HG02852 (cell line): ENCODE results near the gene KRTAP5-3.
A peak's percentile ranks its signal among the peaks of the same experiment; 100 is the strongest.
"Not testable (repeated sequence)": the region's sequence is repeated elsewhere in the genome, so short reads cannot be mapped to it uniquely, and the experiment has no call there.

Experiments
- ATAC-seq: cut with Tn5 transposase; IDR thresholded peaks from one replicate; pipeline ENCODE4 v1.9.1; 2021; ENCODE audit warnings: mild to moderate bottlenecking, moderate library complexity; ENCODE audit not compliant: unreplicated experiment

KRTAP5-3 gene

DNA sequence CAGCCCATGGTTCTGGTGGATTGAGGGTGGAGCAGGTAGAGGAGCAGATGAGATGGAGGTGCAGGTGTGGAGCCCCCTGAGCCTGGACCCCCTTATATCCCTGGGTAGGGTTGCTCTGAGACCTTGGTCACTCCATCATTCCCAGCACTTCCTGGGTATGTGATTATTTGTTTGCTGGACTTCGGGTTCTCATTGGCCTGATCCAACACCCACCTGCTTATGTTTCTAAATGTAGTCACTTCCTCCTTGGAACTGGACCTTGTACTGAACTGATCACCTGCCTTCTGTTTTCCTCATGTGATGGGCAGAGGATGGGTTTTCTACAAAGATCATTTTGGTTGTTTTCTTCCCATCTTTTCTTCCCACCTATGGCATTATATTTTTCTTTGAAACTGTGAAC lies 13.8 kb upstream of the KRTAP5-3 start, which contains the start of gene KRTAP5-4:
TSS of gene KRTAP5-4 (minus strand) at position 53 of the 400 bp plus-strand sequence. CDS start at position 8, 45 bp downstream.
- ATAC-seq = no peak

GRCh38 chr11:1619449-1619848 lies 11.2 kb upstream of the KRTAP5-3 start:
- ATAC-seq = no peak

DNA sequence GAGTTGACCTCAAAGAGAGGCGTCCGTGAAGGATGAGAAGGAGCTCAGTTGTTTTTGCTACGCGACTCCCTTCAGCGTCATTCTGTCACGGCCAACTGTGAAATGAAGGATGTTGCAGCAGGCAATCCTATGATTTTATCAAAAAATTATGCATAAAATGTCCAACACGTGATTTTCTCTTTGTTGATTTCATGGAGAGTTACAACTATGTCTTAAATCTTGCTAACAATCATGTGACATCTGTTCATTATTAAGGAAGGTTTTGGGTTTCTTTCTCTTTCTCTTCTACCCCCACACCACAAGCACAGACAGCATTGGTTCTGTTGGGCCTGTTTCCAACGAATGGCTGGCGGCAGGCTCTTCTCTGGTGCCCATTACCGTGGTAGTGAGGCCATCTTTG lies 10.0 kb upstream of the KRTAP5-3 start:
- ATAC-seq = no peak

- not testable (repeated sequence) for ATAC-seq
Measured at GRCh38 chr11:1607901-1608300, 362 bp downstream of the KRTAP5-3 start.

DNA sequence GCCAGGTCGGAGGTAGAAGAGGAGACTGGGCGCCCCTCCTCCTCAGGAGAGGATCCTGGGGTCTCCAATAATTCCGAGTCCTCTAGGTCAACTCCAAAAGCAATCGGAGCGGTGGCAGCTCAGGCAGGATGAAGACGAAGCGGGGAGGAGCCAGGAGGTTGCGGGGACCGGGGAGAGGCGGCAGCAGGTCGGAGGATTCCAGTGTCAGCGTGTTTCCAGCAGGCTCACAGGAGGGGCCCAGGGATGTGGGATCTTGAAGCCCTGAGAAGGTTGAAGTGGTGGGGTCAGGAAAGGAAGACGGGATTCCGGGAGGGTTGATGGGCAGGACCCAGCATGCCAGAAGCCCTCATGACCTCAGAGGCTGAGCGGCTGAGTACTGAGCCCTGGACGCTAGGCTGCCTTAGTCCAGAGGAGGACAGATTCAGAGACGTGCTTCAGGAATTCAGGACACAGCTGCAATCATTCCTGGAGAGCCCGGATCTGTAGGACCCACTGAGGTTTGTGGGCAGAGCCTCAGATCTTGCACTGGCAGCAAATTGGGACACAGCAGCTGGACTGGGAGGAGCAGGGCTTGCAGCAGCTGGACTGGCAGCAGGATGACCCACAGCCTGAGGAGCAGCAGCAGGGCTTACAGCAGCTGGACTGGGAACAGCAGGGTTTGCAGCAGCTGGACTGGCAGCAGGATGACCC lies 962 bp downstream of the KRTAP5-3 start:
- ATAC-seq = not testable (repeated sequence)

- peak; percentile 88 for ATAC-seq
Measured at GRCh38 chr11:1605923-1606322, 2.3 kb downstream of the KRTAP5-3 start.

DNA sequence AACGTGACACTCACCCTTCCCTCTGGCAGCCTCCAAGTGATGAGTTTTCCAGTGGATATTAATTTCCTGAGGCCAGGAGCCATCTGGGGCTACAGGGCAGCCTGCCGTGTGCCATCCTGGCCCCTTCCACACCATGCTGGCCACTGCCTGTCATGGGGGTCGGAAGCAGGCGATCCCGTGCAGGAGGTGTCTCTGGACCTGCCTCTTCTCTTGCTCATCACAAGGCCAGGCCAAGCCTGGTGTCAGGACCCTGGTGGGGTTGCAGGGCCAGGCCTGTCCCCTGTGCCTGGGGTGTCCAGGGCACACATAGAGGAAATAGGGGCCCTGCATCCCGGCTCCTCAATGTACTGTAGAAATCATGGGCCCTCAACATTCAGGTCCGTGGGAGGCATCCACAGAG lies 3.6 kb downstream of the KRTAP5-3 start:
- no peak for ATAC-seq

DNA sequence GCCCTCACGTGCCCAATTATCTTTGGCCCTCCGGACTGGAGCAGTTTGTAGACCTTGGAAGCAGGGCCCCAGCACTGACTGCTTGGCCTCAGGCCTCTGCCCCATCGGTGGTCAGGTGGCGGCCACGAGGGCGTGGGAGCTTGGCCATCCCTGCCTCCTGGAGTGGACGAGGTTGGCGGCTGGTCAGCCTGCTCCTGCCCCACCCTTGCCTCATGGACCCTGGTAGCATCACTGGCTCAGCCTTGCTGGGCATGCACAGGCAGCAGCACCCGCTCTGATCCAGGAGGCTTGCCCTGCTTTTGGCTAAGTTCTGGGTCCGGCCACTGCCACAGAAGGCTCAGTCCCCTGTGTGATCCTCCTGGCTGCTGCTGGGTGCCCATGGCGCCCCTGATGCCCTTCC lies 4.1 kb downstream of the KRTAP5-3 start:
- no peak for ATAC-seq

DNA sequence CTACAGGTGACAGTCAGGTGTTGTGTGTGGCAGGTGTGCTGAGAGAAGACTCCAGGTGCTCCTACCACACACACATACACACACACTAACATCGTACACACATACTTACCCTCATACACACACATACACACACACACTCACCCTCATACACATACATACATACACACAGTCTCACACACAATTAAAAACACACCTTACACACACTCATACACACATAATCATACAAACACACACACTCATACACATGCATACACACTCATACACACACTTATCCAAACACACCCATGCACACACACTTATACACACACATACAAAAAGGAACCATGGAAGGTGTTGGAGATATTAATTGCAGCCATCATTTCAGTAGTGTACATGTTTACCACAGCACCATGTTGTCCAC lies 4.6 kb downstream of the KRTAP5-3 start:
- ATAC-seq = no peak

DNA sequence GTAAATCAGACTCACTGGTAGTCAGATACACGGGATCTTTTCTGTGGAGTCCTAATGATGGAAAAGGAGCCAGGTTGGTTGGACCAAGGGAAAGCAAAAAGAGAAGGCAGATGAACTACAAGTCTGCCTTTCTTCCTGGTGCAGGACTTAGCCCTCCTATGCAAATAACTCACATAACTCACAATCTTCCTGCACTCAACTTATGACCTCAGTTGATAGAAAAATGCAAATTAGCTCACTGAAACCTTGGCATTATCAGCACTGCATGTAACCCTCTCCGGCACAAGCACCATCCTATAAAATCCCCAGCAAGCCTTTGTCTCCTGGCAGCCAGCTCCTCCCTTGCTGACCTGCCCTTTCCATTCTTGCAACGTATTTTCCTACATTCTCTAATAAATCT lies 6.6 kb downstream of the KRTAP5-3 start:
- not testable (repeated sequence) for ATAC-seq

GRCh38 chr11:1600626-1601025 lies 7.6 kb downstream of the KRTAP5-3 start:
- ATAC-seq = no peak

- ATAC-seq = no peak
Measured at GRCh38 chr11:1598816-1599215, 9.4 kb downstream of the KRTAP5-3 start.

- ATAC-seq = not testable (repeated sequence)
Measured at GRCh38 chr11:1598406-1598805, 9.9 kb downstream of the KRTAP5-3 start.

DNA sequence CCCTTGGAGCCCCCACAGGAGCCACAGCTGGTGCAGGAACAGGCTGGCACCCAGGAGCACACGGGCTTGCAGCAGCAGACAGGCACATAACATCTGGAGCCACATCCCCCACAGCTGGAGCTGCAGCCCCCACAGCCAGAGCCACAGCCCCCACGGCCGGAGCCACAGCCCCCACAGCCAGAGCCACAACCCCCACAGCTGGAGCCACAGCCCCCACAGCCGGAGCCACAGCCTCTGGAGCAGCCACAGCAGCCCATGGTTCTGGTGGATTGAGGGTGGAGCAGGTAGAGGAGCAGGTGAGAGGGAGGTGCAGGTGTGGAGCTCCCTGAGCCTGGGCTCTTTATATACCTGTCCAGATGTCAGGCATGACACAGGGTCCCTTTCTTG lies 10.3 kb downstream of the KRTAP5-3 start, which contains the start of gene KRTAP5-2:
TSS of gene KRTAP5-2 (minus strand) at position 301 of the 387 bp plus-strand sequence. CDS start at position 257, 44 bp downstream.
- ATAC-seq = no peak

DNA sequence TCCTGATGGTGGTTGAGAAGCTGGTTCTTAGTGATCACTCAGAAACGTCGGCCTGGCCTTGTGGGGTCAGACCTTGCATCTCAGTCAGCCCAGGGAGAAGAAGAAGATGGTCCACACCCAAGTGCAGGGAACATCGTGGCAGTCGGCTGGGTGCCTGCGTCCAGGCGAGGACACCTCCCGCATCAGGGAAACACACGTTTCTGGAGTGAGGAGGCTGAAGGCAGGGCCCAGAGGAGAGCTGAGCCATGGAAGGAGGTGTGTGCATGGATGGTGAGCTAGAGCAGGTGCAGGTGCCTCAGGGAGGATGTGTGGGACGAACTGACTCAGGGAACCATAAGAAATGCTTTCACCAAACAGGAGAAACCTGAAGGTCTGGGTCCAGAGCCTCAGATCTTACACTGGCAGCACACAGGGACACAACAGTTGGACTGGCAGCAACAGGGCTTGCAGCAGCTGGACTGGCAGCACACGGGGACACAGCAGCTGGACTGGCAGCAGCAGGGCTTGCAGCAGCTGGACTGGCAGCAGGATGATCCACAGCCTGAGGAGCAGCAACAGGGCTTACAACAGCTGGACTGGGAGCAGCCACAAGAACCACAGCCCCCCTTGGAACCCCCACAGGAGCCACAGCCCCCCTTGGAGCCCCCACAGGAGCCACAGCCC lies 10.8 kb downstream of the KRTAP5-3 start:
- no peak for ATAC-seq

DNA sequence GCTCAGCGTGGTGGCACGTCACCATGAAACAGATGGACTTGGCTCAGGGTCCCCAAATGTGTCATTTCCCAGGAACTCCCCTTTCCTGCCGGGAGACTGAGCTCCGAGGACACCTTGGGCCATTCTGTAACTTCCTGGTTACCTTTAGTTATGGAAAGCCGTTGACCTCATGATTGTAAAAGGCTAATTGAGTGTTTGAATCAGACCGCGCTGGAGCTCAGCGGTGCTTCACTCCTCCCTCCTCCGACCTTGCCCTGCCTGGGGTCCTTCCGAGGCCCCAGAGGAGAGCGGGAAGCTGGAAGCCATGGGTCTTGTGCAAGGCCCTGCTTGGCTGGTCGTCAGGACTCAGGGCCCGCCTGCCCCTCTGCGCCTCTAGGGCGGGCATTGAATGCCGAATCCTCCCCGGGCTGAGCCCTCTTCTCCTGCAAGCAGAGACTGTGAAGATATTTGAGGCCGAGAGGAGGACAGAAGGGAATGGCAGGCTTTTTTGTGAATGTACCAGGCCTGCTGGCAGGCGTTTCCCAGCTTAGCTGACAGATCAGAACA lies 11.6 kb downstream of the KRTAP5-3 start:
- not testable (repeated sequence) for ATAC-seq

DNA sequence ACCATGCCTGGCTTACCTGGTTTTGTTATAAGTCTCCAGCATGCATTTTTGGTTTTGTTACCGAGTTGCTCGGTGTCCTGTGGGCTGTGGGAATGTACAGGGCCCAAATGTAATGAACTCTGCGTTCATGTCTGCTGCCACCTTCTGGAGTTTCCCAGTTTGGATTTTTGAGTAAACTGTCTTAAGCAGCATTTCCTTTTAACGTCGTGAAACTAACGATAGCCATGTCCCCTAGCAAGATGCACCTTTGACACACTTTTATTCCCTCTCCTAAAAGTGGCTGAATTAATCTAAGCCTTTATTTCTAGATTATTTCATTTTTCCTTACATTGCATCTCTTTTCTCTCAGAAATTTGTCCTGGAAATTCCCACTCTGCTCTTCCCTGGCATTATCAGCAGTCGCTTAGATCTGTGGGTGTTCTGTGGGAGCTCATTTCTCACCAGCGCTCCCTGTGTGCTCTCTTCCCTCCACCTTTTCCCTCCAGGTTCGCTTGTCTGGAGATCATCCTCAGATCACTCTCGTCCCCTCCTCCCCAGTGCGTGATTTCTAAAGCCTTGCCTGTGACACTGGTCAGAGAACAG lies 12.2 kb downstream of the KRTAP5-3 start:
- not testable (repeated sequence) for ATAC-seq

GRCh38 chr11:1592628-1593027 lies 15.6 kb downstream of the KRTAP5-3 start:
- ATAC-seq = no peak

GRCh38 chr11:1589996-1590395 lies 18.3 kb downstream of the KRTAP5-3 start:
- ATAC-seq = no peak

DNA sequence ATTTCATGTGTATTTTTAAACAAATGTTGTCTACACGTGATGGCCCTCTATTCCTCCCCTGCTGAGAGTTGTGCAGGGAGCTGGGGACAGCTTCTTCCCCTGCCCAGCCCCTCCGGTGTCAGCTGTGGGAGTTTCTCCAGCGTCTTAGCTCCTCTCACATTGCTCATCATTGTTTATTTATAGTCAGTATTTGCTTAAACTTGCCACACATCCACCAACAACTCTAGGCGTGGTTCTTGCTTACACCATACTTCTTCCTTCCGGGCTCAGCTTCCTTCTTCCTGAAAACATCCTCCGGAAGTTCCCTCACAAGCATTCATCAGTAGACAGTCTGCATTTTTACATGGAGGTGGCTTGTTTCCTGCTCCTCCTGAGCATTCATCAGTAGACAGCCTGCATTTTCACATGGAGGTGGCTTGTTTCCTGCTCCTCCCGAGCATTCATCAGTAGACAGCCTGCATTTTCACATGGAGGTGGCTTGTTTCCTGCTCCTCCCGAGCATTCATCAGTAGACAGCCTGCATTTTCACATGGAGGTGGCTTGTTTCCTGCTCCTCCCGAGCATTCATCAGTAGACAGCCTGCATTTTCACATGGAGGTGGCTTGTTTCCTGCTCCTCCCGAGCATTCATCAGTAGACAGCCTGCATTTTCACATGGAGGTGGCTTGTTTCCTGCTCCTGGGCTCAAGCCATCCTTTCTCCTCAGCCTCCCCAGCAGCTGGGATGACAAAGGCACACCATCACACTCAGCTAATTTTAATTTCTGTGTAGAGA lies 18.9 kb downstream of the KRTAP5-3 start:
- ATAC-seq = not testable (repeated sequence)

GRCh38 chr11:1586699-1587098 lies 21.6 kb downstream of the KRTAP5-3 start:
- no peak for ATAC-seq
